IPS-11a (cell line): ENCODE results near the gene MIAT.

ENCODE experiments used
- H3K4me3 ChIP-seq: one replicate; pipeline ENCODE4 v1.5.1; 2013; ENCODE audit warnings: low read depth, low read length, control low read depth

MIAT gene

DNA sequence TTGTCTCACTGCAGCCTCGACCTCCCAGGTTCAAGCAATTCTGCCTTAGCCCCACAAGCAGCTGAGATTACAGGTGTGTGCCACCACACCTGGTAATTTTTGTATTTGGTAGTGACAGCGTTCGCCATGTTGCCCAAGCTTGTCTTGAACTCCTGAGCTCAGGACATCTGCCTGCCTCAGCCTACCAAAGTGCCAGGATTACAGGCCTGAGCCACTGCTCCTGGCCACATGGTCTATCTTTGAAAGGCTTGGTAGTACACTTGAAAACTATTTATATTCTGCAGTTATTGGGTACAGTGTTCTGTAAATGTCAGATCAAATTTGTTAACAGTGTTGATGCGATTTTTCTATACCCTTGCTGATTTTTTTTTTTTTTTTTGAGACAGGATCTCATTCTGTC is 26.1 kb upstream of the MIAT start:
- no peak overlapping the region for H3K4me3 ChIP-seq

GRCh38 chr22:26632422-26633155 is 24.8 kb upstream of the MIAT start:
- no peak overlapping the region for H3K4me3 ChIP-seq

DNA sequence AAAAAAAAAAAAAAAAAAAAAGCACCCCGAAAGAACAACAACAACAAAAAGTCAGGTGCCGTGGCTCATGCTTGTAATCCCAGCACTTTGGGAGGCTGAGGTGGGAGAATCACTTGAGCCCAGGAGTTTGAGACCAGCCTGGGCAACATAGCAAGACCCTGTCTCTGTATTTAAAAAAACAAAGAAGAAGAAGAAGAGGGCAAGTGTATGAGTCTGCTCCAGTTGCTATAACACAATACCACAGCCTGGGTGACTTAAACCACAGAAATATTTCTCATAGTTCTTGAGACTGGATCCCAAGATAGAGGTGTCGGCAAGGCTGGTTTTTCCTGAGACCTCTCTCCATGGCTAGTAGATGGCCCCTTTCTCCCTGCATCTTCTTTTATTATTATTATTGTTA is 23.2 kb upstream of the MIAT start:
- H3K4me3 ChIP-seq: no peak overlapping the region

DNA sequence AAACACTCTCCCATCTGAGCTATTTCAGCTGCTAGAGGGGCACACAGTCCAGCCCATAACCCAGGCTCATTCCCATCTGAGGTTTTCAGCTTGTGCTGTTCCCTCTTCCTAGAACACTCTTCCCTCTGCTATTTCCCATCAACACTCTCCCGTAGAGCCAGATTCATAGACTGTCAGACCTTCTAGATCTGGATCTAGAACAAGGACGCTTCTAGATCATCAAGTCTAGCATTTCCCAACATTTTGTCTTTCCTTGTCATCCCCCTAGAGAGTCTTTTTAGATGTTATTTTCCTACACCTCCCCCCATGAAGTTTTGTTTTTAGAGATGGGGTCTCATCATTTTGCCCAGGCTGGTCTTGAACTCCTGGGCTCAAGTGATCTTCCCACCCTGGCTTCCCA is 22.3 kb upstream of the MIAT start:
- no peak overlapping the region for H3K4me3 ChIP-seq

GRCh38 chr22:26636296-26636695 is 21.1 kb upstream of the MIAT start:
- no peak overlapping the region for H3K4me3 ChIP-seq

GRCh38 chr22:26642465-26643417 is 14.6 kb upstream of the MIAT start:
- H3K4me3 ChIP-seq: no peak overlapping the region

DNA sequence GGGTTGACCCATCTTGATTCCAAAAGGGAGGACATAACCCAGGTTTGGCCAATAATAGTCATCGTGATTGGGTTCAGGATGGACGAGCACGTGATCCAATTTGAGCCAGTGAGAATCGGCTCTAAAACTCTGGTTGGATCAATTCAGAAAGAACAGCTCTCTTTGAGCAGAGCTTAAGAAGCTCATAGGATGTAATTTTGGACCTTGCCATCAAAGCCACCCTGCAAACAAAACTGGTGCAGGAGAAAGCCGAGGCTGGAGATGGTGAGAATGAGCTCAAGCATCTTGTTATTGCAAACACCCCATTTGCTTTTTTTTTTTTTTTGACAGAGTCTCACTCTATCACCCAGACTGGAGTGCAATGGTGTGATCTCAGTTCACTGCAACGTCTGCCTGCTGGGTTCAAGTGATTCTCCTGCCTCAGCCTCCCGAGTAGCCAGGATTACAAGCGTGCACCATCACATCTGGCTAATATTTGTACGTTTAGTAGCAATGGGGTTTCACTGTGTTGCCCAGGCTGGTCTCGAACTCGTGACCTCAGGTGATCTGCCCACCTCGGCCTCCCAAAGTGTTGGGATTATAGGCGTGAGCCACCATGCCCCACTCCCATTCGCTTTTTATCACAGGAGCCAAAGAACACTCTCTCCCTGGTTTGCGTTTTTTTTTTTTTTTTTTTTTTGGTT is 13.8 kb upstream of the MIAT start:
- H3K4me3 ChIP-seq: no peak overlapping the region

- no peak overlapping the region for H3K4me3 ChIP-seq
Observed at GRCh38 chr22:26646158-26646557, 11.2 kb upstream of the MIAT start.

GRCh38 chr22:26648011-26648497 is 9.3 kb upstream of the MIAT start:
- no peak overlapping the region for H3K4me3 ChIP-seq

DNA sequence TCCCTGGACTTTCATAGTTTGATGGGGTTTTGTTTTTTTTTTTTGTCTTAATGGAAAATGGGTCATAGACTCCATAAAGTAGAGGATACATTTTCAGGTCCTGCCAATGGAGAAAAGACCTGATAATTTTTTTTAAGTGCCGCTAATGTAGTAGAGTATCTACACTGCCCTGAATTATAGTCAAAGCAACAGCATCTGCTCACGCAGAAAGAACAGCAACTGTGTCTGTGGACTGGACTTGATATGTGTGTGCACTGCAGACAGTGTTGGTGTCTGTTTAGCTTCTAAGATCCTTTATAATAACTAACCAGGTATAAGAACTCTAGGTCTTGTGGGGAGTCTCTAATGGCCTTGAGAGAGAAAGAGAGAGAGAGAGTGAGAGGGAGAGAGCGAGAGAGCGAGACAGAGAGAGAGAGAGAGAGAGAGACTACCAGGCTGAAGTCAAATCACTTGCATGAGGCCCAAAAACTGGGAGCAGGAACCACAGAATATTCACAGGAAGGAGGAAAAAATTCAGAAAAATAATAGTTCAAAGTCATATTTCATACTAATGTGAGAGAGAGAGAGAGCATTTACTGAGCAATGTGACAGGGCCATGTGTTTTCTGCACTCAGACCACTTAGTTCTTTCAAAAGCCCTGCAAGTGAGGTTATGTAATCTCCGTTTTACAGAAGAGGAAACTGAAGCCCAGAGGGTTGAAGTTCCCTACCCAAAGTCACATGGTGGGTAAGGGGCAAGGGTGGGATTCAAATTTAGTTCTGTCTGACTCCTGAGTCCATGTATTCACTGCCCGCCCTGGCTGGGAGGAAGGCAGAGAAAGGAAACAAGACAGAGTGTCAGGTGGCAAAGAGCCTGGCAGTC is 8.6 kb upstream of the MIAT start:
- H3K4me3 ChIP-seq: no peak overlapping the region

DNA sequence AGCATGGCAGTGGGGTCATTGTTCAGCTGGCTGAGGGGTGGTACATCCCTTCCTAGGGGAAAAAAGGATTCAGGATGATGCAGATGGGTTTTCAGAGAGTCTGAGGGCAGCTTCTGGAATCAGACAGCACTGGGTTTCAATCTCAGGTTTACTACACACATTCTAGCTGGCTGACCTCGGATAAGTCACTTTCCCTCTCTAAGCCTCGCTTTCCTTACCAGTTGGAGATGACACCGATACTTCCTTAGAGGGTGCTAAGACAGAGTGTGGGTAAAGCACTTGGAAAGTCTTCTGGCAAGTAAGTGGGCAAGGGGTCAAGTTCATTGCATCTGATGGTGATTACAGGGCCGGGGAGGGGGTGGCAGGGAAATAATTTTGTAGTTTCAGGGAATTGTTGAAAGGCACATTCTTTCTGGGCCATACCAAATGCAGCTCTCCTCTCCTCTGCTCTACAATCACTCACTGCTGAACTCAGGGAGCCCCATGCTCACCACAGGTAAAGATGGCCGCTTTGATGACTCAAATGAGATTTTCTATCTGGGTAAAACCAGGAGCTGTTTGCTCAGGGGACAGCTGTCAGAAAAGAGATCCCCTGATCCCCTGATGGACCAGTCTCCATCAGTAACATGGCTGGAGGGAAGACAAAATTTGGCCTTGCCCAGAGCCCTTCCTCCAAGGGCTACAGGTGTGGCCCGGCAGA is 6.5 kb upstream of the MIAT start:
- H3K4me3 ChIP-seq: no peak overlapping the region

GRCh38 chr22:26651815-26652214 is 5.6 kb upstream of the MIAT start:
- no peak overlapping the region for H3K4me3 ChIP-seq

DNA sequence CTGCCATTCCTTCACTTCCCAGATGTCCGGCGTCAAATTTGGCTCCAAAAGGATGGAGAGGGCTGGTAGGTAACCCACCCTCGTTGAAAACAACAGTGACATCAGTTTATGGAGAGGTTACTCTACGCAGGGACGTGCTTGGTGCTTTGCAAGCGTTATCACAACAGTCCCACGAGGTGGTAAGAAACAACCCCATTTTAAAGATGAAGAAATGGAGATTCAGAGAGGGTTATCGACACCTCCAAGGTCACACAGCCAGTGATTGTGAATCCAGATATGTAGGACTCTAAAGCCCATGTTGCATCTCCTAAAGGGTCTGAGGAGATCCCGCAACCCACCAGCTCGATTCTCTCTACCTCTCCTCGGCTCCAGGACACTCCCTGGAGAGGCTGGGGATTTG is 773 bp downstream of the MIAT start:
- H3K4me3 ChIP-seq: peak overlapping the region; percentile 78

- peak overlapping the region; percentile 78 for H3K4me3 ChIP-seq
Observed at GRCh38 chr22:26658671-26659478, 1.5 kb downstream of the MIAT start.

- H3K4me3 ChIP-seq: no peak overlapping the region
Observed at GRCh38 chr22:26660356-26660755, 3.0 kb downstream of the MIAT start.

DNA sequence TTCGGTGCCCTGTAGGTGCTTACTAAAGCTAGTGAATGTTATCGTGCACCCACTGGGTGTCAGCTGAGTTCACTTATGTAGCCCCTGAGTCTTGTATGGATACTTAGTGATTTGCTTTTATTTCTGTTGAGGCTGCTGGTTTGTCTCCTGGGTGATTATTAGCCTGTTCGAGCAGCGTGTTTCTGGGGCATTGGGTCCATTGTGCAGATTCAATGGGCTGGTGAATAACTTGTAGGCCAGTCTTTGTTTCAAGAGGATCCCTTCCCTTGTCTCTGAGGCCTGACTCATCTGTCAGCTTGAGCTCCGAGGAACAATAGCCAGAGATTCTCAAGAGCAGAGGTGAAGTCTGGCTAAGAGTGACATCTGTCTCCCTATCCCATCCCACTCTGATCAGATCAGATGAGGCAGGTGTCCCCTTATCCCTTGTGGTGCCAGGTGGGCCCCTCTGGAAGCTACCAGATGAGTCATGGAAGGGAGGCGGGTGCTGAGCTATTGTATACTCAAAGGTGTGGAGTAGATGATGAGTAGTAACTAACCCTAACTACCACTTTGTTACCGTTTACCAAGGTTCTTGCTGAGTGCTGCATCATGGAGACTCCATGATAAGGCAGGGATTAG is 3.7 kb downstream of the MIAT start:
- H3K4me3 ChIP-seq: no peak overlapping the region

DNA sequence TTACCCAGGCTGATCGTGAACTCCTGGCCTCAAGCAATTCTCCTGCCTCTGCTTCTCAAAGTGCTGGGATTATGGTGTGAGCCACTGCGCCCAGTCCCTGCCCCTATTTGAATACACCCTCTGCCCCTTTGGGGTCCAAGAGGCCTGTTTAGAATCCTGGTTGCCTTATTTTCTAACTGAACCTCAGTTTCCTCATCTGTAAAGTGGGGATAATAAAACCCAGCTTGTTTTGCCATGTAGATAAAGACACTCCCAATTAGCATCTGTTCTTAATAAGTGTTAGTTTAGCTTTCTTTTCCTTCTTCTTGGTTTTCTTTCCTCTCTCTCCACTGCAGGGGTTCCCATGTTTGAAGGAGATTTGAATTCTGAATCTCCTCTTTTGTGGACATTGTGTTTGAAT is 4.8 kb downstream of the MIAT start:
- H3K4me3 ChIP-seq: no peak overlapping the region

GRCh38 chr22:26663374-26663923 is 6.1 kb downstream of the MIAT start:
- H3K4me3 ChIP-seq: no peak overlapping the region
